Measurements from ENCODE around the gene RASSF4. TPM values are rescaled to one million over a fixed set of nuclear protein-coding genes. Genes with fewer than 3 reads are reported as not detected.

Gene RASSF4
- total and polyA plus RNA-seq, 2 donors from 2014 or later, result 76.4 to 83.1 TPM

Other genes starting within 250 kb of the RASSF4 start
- 19.3 TPM for gene TMEM72, start 48.5 kb upstream of the RASSF4 start, total RNA-seq
- 127 TPM for gene TMEM72, start 48.5 kb upstream of the RASSF4 start, polyA plus RNA-seq (ENCODE audit: insufficient read depth, low read depth, low replicate concordance)
- 146 TPM for gene DEPP1, start 19.0 kb downstream of the RASSF4 start, total RNA-seq
- 44.4 TPM for gene DEPP1, start 19.0 kb downstream of the RASSF4 start, polyA plus RNA-seq (ENCODE audit: insufficient read depth, low read depth, low replicate concordance)
- gene ZNF22, start 41.1 kb downstream of the RASSF4 start, total RNA-seq, result 24.5 TPM
- 18.7 TPM for gene ZNF22, start 41.1 kb downstream of the RASSF4 start, polyA plus RNA-seq (ENCODE audit: insufficient read depth, low read depth, low replicate concordance)

All from kidney (tissue), 2 donors.